Fibroblast of mammary gland (primary cell): ENCODE measurements around the gene NTN1.

Source experiments
- DNase-seq: peaks from one replicate; pipeline ENCODE4 v3.0.0-alpha.2; 2010; ENCODE audit warnings: low read depth
- H3K4me3 ChIP-seq: 2 replicates; pipeline ENCODE4 v1.5.1; 2011; ENCODE audit warnings: low read depth, mild to moderate bottlenecking, low read length, moderate library complexity; ENCODE audit not compliant: control insufficient read depth
- TF ChIP-seq, protein P1 (sequence below): conservative IDR thresholded peaks from 2 replicates; pipeline ENCODE4 v1.5.1; 2011; ENCODE audit warnings: low read depth, low read length, inconsistent platforms; ENCODE audit not compliant: control insufficient read depth, insufficient read depth

The NTN1 gene

DNA sequence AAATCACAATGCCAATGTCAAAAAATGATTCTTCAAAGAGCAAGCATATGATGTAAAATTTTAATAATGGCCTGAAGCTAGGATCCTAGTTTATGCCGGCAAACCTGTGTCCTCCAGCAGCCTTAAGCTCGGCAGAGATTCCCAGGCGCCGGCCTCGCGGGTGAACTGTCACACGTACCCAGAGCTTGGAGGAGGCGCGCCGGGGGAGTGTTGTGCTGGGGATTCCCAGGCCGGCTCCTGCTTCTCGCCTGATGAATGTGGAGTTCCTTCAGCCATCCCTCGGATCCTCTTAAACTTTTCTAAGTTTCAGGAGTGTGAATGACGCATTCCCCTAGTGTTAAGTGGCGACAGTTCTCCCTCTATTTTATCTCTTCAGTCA lies 19.1 kb upstream of the NTN1 start:
- TF ChIP-seq, protein P1, sequence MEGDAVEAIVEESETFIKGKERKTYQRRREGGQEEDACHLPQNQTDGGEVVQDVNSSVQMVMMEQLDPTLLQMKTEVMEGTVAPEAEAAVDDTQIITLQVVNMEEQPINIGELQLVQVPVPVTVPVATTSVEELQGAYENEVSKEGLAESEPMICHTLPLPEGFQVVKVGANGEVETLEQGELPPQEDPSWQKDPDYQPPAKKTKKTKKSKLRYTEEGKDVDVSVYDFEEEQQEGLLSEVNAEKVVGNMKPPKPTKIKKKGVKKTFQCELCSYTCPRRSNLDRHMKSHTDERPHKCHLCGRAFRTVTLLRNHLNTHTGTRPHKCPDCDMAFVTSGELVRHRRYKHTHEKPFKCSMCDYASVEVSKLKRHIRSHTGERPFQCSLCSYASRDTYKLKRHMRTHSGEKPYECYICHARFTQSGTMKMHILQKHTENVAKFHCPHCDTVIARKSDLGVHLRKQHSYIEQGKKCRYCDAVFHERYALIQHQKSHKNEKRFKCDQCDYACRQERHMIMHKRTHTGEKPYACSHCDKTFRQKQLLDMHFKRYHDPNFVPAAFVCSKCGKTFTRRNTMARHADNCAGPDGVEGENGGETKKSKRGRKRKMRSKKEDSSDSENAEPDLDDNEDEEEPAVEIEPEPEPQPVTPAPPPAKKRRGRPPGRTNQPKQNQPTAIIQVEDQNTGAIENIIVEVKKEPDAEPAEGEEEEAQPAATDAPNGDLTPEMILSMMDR, result no peak
- DNase-seq, result no peak
- H3K4me3 ChIP-seq, result no peak overlapping the region

DNA sequence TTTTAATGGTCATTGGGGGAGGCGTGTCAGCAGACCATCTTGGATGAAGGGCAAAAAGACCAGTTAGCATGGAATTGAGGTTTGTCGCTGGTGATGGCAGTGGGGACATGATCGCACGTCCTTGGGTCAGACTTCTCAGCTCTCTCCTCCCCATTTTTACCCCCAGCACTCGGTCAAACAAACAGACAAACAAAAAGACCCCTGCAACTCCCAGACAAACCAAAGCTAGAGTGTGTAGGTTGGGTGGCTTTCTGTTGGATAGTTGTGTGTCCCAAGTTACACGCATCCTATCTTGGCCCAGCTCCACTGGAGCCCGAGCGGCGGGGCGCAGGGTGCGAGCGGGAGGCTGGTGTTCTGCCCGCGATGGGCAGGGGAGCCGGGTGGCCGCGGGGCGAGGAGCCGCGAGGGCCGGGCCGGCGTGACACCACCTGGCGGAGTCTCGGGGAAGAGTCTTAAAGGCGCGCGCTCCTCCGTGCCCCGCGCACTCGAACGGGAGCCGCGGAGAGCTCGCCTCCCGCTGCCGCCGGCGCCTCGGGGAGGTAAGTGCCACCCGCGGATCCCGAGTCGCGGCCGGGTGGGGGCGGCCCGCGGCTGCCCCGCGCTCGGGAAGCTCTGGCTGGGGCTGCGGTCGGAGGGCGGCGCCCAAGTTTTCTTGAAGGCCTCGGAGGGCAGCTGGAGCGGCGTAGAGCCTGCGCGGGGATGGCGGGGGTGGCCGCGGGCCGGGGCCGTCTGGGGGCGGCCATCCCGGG lies 18.5 kb upstream of the NTN1 start:
- H3K4me3 ChIP-seq, result no peak overlapping the region
- DNase-seq, result no peak
- TF ChIP-seq, protein P1, result no peak

DNA sequence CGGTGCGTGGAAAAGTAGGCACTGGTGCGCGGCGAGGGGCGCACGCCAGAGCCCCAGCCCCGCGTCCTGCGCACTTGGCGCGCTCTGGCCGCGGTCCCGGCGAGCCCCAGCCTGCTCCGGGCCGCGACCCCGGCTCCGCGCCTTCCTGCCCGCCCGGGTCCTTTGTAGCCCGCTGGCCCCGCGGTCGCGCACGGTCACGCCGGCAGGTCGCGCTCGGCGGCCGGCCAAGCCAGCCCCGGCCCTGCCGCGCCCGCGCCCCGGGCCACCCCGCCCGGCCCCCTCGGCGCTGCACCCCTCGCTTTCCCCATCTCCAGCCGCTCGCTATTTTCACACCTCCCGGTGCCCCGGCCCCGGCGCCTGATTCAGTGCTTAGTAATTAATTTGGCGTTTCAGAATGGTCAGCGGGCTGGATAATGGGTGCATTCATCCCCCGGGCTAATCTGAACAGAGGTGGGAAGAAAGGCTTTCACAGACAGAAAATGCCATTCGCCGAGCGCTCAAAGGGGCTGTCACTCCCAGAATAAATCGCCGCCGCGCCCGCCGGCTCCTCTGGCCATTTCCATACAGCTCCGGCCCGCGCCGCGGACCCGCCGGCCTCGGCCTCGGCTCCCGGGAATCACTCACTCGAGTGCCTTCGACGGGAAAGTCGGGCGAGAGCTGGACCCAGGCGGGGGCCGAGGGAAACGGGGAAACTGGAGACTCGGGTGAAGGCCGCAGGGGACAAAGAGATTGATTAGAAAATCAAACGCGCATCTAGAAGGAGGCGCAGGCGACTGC lies 17.8 kb upstream of the NTN1 start:
- DNase-seq, result no peak
- no peak overlapping the region for H3K4me3 ChIP-seq
- TF ChIP-seq, protein P1, result no peak

DNA sequence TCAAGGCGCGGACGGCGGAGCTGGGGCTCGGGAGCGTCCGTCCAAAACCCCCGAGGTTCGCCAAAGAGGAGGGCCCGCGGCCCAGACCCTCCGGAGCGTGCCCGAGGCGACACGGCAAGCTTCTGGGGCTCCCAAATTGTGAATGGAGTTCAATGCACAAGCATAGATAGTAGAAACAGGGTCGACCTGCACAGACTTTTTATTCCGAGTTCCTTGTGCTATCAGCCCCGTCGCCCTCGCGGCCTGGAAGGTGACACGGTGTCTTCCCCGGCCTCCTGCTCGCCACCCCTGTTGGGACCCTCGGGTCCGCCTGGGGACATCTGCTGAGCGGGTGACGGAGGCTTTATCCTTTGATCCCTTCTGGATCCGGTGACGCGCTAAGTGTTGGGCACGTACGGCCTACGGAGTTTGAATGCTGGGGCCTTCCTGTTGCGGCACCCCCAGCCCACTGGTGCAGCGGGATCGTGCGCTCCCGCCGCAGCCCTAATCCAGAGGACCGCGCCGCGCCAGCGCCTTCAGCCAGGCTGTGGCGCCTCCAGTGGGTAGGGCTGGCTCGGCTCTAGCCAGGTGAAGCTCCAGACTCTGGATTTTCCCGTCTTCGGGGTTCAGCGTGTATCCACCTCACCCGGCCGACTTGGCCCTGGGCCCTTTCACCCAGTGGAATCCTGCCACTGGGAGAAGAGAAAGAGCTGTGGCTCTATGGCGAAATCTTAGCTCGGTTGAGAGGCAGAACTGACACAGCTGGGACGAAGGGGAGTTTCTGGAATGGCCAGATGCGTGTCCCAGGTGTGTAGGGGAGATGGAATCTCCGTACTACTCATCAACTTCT lies 17.0 kb upstream of the NTN1 start:
- no peak overlapping the region for H3K4me3 ChIP-seq
- TF ChIP-seq, protein P1, result no peak
- DNase-seq, result no peak

DNA sequence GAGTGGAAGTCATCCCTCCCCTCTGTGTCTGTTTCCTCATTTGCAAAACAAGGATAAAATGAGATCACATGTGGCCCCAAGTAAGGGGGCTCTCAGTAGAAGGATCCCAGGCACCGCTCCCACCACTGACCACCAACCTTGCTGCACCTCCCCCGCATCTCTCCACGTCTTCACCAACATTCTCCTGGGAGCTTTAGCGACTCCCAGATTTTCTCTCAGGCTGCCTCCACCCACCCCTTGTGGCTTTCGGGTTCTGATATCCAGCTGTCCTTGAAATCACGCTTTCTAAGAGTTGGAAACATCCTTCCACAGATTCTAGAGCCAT lies 16.4 kb upstream of the NTN1 start:
- no peak for DNase-seq
- TF ChIP-seq, protein P1, result no peak

DNA sequence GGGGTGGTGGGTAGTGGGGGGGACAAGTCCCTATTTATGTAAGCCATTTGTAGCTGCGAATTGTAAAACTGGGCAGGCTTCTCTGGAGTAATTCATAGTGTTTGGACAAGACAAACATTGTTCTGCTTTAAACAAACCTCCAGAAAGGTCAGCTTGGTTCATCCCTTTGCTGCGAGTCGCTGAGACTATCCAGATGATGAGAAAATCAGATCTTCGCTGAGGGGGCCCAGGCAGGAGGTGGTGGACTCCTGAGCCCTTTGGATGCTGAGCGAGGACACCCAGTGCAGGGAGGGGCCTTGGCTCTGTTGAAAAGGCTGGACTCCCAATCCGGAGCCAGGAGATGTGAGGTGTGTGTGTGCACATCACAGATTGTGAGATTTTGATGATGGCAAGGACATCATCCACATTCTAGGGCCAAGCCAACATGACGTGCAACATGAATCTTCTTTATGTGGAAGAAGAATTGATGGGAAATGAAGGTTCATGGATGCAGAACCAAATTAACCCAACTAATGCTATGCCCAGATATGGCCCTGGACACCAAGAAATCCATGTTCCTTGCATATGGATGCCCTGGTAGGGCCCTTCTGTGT lies 15.0 kb upstream of the NTN1 start:
- H3K4me3 ChIP-seq, result no peak overlapping the region
- DNase-seq, result no peak
- TF ChIP-seq, protein P1, result no peak

More for the DNA sequence above, 16.4 kb upstream of the NTN1 start:
- H3K4me3 ChIP-seq, result no peak overlapping the region
